ENCODE measurements around the gene RAF1. TPM values are rescaled to one million over a fixed set of nuclear protein-coding genes. Genes with fewer than 3 reads are reported as not detected.

The RAF1 gene
- total RNA-seq, 1 experiment from 2014 or later = 64.3 TPM

DNA sequence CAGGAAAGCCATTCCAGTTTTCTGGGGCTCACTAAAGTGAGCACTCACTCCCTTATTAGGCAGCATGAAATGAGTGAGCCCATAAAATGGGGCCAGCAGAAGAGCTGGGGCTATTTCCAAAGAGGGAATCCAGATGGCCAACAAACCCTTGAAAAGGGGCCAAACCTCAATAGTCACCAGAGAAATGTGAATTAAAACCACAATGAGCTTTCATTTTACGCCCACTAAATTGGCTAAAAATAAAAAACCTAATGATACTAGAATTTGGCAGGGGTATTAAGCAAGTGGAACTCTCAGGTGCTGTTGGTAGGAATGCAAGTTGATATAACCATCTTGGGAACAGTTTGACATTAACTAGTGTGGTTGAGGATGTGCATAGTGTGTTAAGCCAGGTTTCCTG, 42.1 kb upstream of the RAF1 start:
- ChIA-PET POLR2A (interaction anchor here (1.5 kb wide), 1 partner anchor 136 kb away, joined by 5 read pairs; the partner anchor contains the start of gene RPL32), CTCF (interaction anchor here (0.7 to 2.9 kb wide), 6 partner anchors 10 to 135 kb away, joined by 3 to 13 read pairs (median 3); partner anchors contain the start of gene RPL32), RAD21 (ENCODE audit: low non-redundant PET in 1 of 2, low total read pairs in 2 of 2, uncharacterized antibody in 2 of 2, unreplicated experiment in 2 of 2) (no interaction called here)
- no peak overlapping the region for H3K4me2 ChIP-seq (ENCODE audit: low read length)
- H4K20me1 ChIP-seq (ENCODE audit: insufficient read depth) = no peaks in the 10 kb centered on the region
- no peak for TF ChIP-seq ZNF274 (IDR thresholded peaks at IDR 0.05; ENCODE audit: low read depth, low read length)
- TF ChIP-seq, protein P1, sequence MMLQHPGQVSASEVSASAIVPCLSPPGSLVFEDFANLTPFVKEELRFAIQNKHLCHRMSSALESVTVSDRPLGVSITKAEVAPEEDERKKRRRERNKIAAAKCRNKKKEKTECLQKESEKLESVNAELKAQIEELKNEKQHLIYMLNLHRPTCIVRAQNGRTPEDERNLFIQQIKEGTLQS (IDR thresholded peaks at IDR 0.05) = no peak
- no peak for TF ChIP-seq EZH2 (IDR thresholded peaks at IDR 0.05)
- TF ChIP-seq EGR1 (IDR thresholded peaks at IDR 0.05; ENCODE audit: low read depth) = no peak
- no peaks in the 10 kb centered on the region for H3K36me3 ChIP-seq (ENCODE audit: control insufficient read depth in 1 of 2, insufficient read depth in 2 of 2, low read length in 2 of 2)
- H3K9me2 ChIP-seq (ENCODE audit: insufficient read depth) = no peaks in the 10 kb centered on the region
- H3K9me3 ChIP-seq (ENCODE audit: control insufficient read depth in 1 of 2, insufficient read depth in 1 of 2, low read depth in 1 of 2, low read length in 2 of 2) = no peaks in the 10 kb centered on the region
- no peaks in the 10 kb centered on the region for H3K27me3 ChIP-seq (ENCODE audit: insufficient read depth, low read length)
- H3K9ac ChIP-seq (ENCODE audit: low read length) = no peak overlapping the region
- H3K4me3 ChIP-seq (replicated peaks in 1 of 2; ENCODE audit: low read depth in 1 of 2, low read length in 2 of 2) = no peak overlapping the region
- no peak overlapping the region for H2AFZ ChIP-seq (ENCODE audit: low read depth, low read length, poor library complexity, severe bottlenecking)
- no peak overlapping the region for H3K27ac ChIP-seq (ENCODE audit: low read depth, low read length)
- BruUV-seq (replicated peaks) = no TSS peak
- DNase-seq (ENCODE audit: low read depth, low spot score) (no peak), ATAC-seq (no peak)
- intact Hi-C loops (cut with micrococcal nuclease) = loop anchor here (2.0 to 5.0 kb wide), 3 partner anchors 101 to 187 kb away; no protein-coding TSS in a partner anchor
- H3K79me2 ChIP-seq (ENCODE audit: insufficient read depth, low read length) = no peaks in the 10 kb centered on the region
- H3K4me1 ChIP-seq (ENCODE audit: control insufficient read depth in 1 of 2, insufficient read depth in 2 of 2, low read length in 2 of 2) = peaks cover 0 to 10% of the 10 kb centered on the region in 2 experiments; a peak in 3 of 4 replicates

DNA sequence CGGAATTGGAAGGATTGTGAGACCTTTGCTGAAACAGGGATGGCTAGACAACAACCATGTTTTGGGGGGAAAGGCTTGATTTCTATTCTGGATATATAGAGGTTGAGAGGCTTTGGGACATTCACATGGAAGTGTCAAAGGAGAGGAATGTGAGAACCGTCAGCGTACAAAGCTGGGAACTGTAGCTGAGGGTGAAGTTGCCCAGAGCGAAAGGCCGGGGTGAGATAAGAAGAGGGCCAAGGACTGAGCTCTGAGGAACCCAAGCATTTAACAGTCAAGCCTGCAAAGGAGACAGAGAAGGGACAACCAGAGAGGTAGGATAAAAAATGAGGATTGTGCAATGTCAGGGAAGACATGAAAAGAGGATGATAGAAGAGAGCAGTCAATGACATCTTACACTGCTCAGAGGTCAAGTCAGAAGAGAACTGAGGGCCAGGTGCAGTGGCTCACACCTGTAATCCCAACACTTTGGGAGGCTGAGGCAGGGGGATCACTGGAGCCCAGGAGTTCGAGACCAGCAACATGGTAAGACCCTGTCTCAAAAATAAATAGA, 41.5 kb upstream of the RAF1 start:
- Histone ChIP-seq H3K4me2 (ENCODE audit: low read length) (no peak overlapping the region), H3K27ac (ENCODE audit: low read depth, low read length) (no peak overlapping the region), H2AFZ (ENCODE audit: low read depth, low read length, poor library complexity, severe bottlenecking) (no peak overlapping the region), H3K4me1 (ENCODE audit: control insufficient read depth in 1 of 2, insufficient read depth in 2 of 2, low read length in 2 of 2) (peaks cover 0 to 10% of the 10 kb centered on the region in 2 experiments; a peak in 3 of 4 replicates), H3K36me3 (ENCODE audit: control insufficient read depth in 1 of 2, insufficient read depth in 2 of 2, low read length in 2 of 2) (no peaks in the 10 kb centered on the region), H3K79me2 (ENCODE audit: insufficient read depth, low read length) (no peaks in the 10 kb centered on the region), H3K9ac (ENCODE audit: low read length) (no peak overlapping the region), H3K4me3 (replicated peaks in 1 of 2; ENCODE audit: low read depth in 1 of 2, low read length in 2 of 2) (no peak overlapping the region), H3K9me2 (ENCODE audit: insufficient read depth) (no peaks in the 10 kb centered on the region), H4K20me1 (ENCODE audit: insufficient read depth) (no peaks in the 10 kb centered on the region), H3K9me3 (ENCODE audit: control insufficient read depth in 1 of 2, insufficient read depth in 1 of 2, low read depth in 1 of 2, low read length in 2 of 2) (no peaks in the 10 kb centered on the region), H3K27me3 (ENCODE audit: insufficient read depth, low read length) (no peaks in the 10 kb centered on the region)
- TF ChIP-seq CEBPB (IDR thresholded peaks at IDR 0.05; ENCODE audit: low read depth) (no peak), SIN3A (IDR thresholded peaks at IDR 0.05; ENCODE audit: low read depth) (no peak), ZFX (IDR thresholded peaks at IDR 0.05) (no peak), EGR1 (IDR thresholded peaks at IDR 0.05; ENCODE audit: low read depth) (no peak), CBX3 (IDR thresholded peaks at IDR 0.05; ENCODE audit: low read depth) (no peak), RAD21 (IDR thresholded peaks at IDR 0.05; ENCODE audit: low read depth) (no peak)
- TF ChIP-seq, protein P2, sequence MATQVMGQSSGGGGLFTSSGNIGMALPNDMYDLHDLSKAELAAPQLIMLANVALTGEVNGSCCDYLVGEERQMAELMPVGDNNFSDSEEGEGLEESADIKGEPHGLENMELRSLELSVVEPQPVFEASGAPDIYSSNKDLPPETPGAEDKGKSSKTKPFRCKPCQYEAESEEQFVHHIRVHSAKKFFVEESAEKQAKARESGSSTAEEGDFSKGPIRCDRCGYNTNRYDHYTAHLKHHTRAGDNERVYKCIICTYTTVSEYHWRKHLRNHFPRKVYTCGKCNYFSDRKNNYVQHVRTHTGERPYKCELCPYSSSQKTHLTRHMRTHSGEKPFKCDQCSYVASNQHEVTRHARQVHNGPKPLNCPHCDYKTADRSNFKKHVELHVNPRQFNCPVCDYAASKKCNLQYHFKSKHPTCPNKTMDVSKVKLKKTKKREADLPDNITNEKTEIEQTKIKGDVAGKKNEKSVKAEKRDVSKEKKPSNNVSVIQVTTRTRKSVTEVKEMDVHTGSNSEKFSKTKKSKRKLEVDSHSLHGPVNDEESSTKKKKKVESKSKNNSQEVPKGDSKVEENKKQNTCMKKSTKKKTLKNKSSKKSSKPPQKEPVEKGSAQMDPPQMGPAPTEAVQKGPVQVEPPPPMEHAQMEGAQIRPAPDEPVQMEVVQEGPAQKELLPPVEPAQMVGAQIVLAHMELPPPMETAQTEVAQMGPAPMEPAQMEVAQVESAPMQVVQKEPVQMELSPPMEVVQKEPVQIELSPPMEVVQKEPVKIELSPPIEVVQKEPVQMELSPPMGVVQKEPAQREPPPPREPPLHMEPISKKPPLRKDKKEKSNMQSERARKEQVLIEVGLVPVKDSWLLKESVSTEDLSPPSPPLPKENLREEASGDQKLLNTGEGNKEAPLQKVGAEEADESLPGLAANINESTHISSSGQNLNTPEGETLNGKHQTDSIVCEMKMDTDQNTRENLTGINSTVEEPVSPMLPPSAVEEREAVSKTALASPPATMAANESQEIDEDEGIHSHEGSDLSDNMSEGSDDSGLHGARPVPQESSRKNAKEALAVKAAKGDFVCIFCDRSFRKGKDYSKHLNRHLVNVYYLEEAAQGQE (IDR thresholded peaks at IDR 0.05; ENCODE audit: low read depth) = no peak
- TF ChIP-seq, protein P3, sequence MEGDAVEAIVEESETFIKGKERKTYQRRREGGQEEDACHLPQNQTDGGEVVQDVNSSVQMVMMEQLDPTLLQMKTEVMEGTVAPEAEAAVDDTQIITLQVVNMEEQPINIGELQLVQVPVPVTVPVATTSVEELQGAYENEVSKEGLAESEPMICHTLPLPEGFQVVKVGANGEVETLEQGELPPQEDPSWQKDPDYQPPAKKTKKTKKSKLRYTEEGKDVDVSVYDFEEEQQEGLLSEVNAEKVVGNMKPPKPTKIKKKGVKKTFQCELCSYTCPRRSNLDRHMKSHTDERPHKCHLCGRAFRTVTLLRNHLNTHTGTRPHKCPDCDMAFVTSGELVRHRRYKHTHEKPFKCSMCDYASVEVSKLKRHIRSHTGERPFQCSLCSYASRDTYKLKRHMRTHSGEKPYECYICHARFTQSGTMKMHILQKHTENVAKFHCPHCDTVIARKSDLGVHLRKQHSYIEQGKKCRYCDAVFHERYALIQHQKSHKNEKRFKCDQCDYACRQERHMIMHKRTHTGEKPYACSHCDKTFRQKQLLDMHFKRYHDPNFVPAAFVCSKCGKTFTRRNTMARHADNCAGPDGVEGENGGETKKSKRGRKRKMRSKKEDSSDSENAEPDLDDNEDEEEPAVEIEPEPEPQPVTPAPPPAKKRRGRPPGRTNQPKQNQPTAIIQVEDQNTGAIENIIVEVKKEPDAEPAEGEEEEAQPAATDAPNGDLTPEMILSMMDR (IDR thresholded peaks at IDR 0.05 in 2 of 3, conservative IDR thresholded peaks at IDR 0.05 in 1 of 3; ENCODE audit: borderline replicate concordance in 1 of 3, insufficient read depth in 1 of 3, low read depth in 2 of 3, low read length in 2 of 3) = no peak
- no TSS peak for BruUV-seq (replicated peaks)
- DNase-seq (ENCODE audit: low read depth, low spot score) = no peak
- intact Hi-C loops (cut with micrococcal nuclease) = loop anchor here (5.0 kb wide), 1 partner anchor 127 kb away; no protein-coding TSS in a partner anchor
- ChIA-PET CTCF (interaction anchor here (0.8 to 2.9 kb wide), 4 partner anchors 10 to 136 kb away, joined by 3 to 13 read pairs (median 8); partner anchors contain the start of gene RPL32), POLR2A (interaction anchor here (1.5 kb wide), 1 partner anchor 136 kb away, joined by 5 read pairs; the partner anchor contains the start of gene RPL32), RAD21 (ENCODE audit: low non-redundant PET in 1 of 2, low total read pairs in 2 of 2, uncharacterized antibody in 2 of 2, unreplicated experiment in 2 of 2) (no interaction called here)
- no peak for ATAC-seq
